NB4 (cell line): ENCODE data around the gene GMPPB.
"Not testable (repeated sequence)": the region's sequence is repeated elsewhere in the genome, so short reads cannot be mapped to it uniquely, and the experiment has no call there.

Experiments used
- CTCF ChIP-seq: IDR thresholded peaks from one replicate; pipeline ENCODE4 v1.5.1; 2012; ENCODE audit warnings: low read depth, low read length
- MYC ChIP-seq: IDR thresholded peaks from 2 replicates; pipeline ENCODE4 v1.6.1; 2011; ENCODE audit warnings: low read depth, low read length
- POLR2A ChIP-seq: IDR thresholded peaks from 2 replicates; pipeline ENCODE4 v1.6.1; 2011; ENCODE audit warnings: mild to moderate bottlenecking; ENCODE audit not compliant: insufficient read length; ENCODE audit errors: extremely low read depth
- TF ChIP-seq, protein P1 (sequence below): IDR thresholded peaks from 2 replicates; pipeline ENCODE4 v1.6.1; 2011; ENCODE audit warnings: low read depth, low read length

DNA sequence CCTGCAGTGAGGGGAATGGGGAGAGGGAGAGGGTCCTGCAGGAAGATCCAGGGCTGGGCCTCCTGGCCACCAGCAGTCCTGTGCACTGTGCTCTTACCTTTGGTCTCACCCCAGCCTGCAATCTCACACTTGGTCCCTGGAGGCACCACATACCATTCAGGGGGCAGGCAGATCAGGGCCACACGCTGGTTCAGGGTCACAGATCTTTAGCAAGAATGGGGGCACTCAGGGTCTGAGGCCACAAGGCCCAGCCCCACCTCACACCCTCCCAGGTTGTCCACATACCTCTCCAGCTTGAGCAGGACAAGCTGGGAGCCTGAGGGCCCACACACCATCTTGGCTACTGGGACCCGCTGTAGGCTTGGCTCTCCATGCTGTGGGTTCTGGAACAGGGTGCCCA, 39.3 kb downstream of the GMPPB start:
- not testable (repeated sequence) for TF ChIP-seq CTCF, POLR2A, MYC
- TF ChIP-seq, protein P1, sequence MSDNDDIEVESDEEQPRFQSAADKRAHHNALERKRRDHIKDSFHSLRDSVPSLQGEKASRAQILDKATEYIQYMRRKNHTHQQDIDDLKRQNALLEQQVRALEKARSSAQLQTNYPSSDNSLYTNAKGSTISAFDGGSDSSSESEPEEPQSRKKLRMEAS, result not testable (repeated sequence)
